ENCODE results near the gene WNT2.

Gene WNT2

DNA sequence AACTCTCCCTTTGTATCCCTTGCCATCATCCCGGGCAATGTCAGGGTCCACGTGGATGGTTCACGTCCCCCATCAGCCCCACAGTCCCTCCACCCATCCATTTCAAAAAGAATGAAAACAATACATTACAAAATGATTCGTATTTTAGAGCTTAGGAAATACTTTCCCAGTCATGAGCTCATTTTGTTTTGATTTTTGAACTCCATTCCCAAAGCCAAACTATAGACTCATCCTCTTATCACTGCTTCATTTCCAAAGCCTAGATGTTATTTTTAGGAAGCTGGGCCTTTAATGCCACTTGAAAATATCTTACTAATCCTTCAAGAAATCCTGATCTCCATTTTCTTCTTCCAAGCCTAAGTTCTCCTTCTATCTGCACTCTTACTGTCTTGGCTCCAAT lies 72.1 kb downstream of the WNT2 start:
- no peaks in the 10 kb centered on the region for H3K9me3 ChIP-seq (ENCODE audit: insufficient read depth, low read length)
- no peak overlapping the region for H3K4me3 ChIP-seq (ENCODE audit: insufficient read depth, low read length, poor library complexity, severe bottlenecking)
- no peak overlapping the region for H3K27ac ChIP-seq (ENCODE audit: low read depth, low read length)
- H3K36me3 ChIP-seq (ENCODE audit: low read length): no peaks in the 10 kb centered on the region
- no peaks in the 10 kb centered on the region for H3K27me3 ChIP-seq (ENCODE audit: low read length)
- H3K9ac ChIP-seq (ENCODE audit: low read length): no peak overlapping the region
- H3K9me2 ChIP-seq (replicated peaks; ENCODE audit: insufficient read depth, low read length): no peaks in the 10 kb centered on the region
- H2AFZ ChIP-seq (ENCODE audit: low read depth, low read length, severe bottlenecking): no peak overlapping the region
- H3K4me2 ChIP-seq (ENCODE audit: low read depth, low read length, poor library complexity, severe bottlenecking): no peak overlapping the region
- no peaks in the 10 kb centered on the region for H3K79me2 ChIP-seq (ENCODE audit: insufficient read depth, low read length)
- H4K20me1 ChIP-seq (ENCODE audit: low read depth, low read length): no peaks in the 10 kb centered on the region
- TF ChIP-seq, protein P1, sequence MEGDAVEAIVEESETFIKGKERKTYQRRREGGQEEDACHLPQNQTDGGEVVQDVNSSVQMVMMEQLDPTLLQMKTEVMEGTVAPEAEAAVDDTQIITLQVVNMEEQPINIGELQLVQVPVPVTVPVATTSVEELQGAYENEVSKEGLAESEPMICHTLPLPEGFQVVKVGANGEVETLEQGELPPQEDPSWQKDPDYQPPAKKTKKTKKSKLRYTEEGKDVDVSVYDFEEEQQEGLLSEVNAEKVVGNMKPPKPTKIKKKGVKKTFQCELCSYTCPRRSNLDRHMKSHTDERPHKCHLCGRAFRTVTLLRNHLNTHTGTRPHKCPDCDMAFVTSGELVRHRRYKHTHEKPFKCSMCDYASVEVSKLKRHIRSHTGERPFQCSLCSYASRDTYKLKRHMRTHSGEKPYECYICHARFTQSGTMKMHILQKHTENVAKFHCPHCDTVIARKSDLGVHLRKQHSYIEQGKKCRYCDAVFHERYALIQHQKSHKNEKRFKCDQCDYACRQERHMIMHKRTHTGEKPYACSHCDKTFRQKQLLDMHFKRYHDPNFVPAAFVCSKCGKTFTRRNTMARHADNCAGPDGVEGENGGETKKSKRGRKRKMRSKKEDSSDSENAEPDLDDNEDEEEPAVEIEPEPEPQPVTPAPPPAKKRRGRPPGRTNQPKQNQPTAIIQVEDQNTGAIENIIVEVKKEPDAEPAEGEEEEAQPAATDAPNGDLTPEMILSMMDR (IDR thresholded peaks at IDR 0.05; ENCODE audit: insufficient read depth, low read length, poor library complexity, severe bottlenecking): no peak
- TF ChIP-seq EZH2phosphoT487 (conservative IDR thresholded peaks at IDR 0.05; ENCODE audit: low read length): no peak
- no peaks in the 10 kb centered on the region for H3F3A ChIP-seq (ENCODE audit: insufficient read depth)

DNA sequence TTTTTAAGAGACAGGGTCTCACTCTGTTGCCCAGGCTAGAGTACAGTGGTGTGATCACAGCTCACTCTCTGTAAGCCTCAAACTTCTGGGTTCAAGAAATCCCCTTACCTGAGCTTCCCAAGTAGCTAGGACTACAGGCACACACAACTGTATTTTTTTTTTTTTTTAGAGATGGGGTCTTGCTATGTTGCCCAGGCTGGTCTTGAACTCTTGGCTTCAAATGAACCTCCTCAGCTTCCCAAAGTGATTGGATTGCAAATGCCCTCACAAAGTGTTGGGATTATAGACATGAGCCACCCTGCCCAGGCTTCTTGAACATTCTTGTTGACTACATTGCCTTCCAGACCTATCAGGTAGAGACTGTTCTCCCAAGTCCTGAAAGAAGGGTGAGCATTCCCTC lies 72.6 kb downstream of the WNT2 start:
- Histone ChIP-seq H3K4me3 (ENCODE audit: insufficient read depth, low read length, poor library complexity, severe bottlenecking) (no peak overlapping the region), H2AFZ (ENCODE audit: low read depth, low read length, severe bottlenecking) (no peak overlapping the region), H3K27me3 (ENCODE audit: low read length) (no peaks in the 10 kb centered on the region), H3K36me3 (ENCODE audit: low read length) (no peaks in the 10 kb centered on the region), H3K4me2 (ENCODE audit: low read depth, low read length, poor library complexity, severe bottlenecking) (no peak overlapping the region), H3K9ac (ENCODE audit: low read length) (no peak overlapping the region), H3K9me3 (ENCODE audit: insufficient read depth, low read length) (no peaks in the 10 kb centered on the region), H3F3A (ENCODE audit: insufficient read depth) (no peaks in the 10 kb centered on the region), H3K79me2 (ENCODE audit: insufficient read depth, low read length) (no peaks in the 10 kb centered on the region), H3K9me2 (replicated peaks; ENCODE audit: insufficient read depth, low read length) (no peaks in the 10 kb centered on the region), H4K20me1 (ENCODE audit: low read depth, low read length) (no peaks in the 10 kb centered on the region), H3K27ac (ENCODE audit: low read depth, low read length) (no peak overlapping the region)
- no peak for TF ChIP-seq EZH2phosphoT487 (conservative IDR thresholded peaks at IDR 0.05; ENCODE audit: low read length)
- TF ChIP-seq, protein P1 (IDR thresholded peaks at IDR 0.05; ENCODE audit: insufficient read depth, low read length, poor library complexity, severe bottlenecking): no peak

DNA sequence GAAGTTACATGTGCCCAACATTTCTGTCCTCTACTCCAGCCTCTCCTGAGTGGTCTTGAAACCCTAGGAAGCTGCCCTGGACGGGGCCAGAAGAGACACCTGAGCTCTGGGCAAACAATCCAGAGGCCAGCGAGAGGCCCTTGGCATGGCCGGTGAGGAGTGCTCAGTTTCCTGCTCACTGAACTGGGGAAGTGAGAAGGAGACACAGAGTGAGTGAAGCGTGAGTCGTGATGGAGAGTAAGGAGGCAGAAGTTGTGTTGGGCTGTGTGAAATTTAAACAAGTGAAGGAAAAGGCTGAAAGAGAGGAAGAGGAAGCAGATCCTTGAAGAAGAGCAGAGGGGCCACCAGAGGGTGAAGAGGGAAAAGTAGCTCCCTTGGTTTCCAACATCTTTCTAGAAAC lies 73.2 kb downstream of the WNT2 start:
- Histone ChIP-seq H3F3A (ENCODE audit: insufficient read depth) (no peaks in the 10 kb centered on the region), H2AFZ (ENCODE audit: low read depth, low read length, severe bottlenecking) (no peak overlapping the region), H3K9ac (ENCODE audit: low read length) (no peak overlapping the region), H3K36me3 (ENCODE audit: low read length) (no peaks in the 10 kb centered on the region), H3K9me3 (ENCODE audit: insufficient read depth, low read length) (no peaks in the 10 kb centered on the region), H3K4me3 (ENCODE audit: insufficient read depth, low read length, poor library complexity, severe bottlenecking) (no peak overlapping the region), H4K20me1 (ENCODE audit: low read depth, low read length) (no peaks in the 10 kb centered on the region), H3K27me3 (ENCODE audit: low read length) (no peaks in the 10 kb centered on the region), H3K4me2 (ENCODE audit: low read depth, low read length, poor library complexity, severe bottlenecking) (no peak overlapping the region), H3K27ac (ENCODE audit: low read depth, low read length) (no peak overlapping the region), H3K9me2 (replicated peaks; ENCODE audit: insufficient read depth, low read length) (no peaks in the 10 kb centered on the region), H3K79me2 (ENCODE audit: insufficient read depth, low read length) (no peaks in the 10 kb centered on the region)
- TF ChIP-seq EZH2phosphoT487 (conservative IDR thresholded peaks at IDR 0.05; ENCODE audit: low read length): no peak
- TF ChIP-seq, protein P1 (IDR thresholded peaks at IDR 0.05; ENCODE audit: insufficient read depth, low read length, poor library complexity, severe bottlenecking): no peak
